Retinal pigment epithelial cell (primary cell): ENCODE results near the gene CDH15.

Experiments
- DNase-seq: peaks from one replicate; pipeline ENCODE4 v3.0.0-alpha.2; 2010; ENCODE audit warnings: low read depth
- H3K4me3 ChIP-seq: 2 replicates; pipeline ENCODE4 v1.5.1; 2011; ENCODE audit warnings: mild to moderate bottlenecking, low read length, control low read depth, moderate library complexity
- TF ChIP-seq, protein P1 (sequence below): conservative IDR thresholded peaks from 2 replicates; pipeline ENCODE4 v1.5.1; 2011; ENCODE audit warnings: low read depth, low read length, control low read depth, inconsistent platforms

The CDH15 gene

DNA sequence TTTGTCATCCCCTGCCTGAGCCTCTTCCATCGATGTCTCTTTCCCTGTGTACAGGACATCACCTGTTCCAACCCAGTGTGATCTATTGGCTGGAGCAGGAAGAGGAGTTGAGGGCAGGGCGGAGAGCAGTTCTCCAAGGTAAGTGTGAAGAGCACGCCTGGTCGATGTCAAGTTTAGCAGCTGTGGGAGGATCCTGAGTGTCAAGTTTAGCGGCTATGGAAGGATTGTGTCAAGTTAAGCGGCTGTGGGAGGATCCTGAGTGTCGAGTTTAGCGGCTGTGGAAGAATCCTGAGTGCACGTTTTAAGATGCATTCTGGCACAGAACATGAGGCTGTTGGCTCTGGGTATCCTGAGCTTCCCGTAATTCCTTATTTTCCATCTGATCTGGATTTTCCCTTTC lies 53.1 kb downstream of the CDH15 start:
- DNase-seq, result no peak
- H3K4me3 ChIP-seq, result no peak overlapping the region
- TF ChIP-seq, protein P1, sequence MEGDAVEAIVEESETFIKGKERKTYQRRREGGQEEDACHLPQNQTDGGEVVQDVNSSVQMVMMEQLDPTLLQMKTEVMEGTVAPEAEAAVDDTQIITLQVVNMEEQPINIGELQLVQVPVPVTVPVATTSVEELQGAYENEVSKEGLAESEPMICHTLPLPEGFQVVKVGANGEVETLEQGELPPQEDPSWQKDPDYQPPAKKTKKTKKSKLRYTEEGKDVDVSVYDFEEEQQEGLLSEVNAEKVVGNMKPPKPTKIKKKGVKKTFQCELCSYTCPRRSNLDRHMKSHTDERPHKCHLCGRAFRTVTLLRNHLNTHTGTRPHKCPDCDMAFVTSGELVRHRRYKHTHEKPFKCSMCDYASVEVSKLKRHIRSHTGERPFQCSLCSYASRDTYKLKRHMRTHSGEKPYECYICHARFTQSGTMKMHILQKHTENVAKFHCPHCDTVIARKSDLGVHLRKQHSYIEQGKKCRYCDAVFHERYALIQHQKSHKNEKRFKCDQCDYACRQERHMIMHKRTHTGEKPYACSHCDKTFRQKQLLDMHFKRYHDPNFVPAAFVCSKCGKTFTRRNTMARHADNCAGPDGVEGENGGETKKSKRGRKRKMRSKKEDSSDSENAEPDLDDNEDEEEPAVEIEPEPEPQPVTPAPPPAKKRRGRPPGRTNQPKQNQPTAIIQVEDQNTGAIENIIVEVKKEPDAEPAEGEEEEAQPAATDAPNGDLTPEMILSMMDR, result no peak

DNA sequence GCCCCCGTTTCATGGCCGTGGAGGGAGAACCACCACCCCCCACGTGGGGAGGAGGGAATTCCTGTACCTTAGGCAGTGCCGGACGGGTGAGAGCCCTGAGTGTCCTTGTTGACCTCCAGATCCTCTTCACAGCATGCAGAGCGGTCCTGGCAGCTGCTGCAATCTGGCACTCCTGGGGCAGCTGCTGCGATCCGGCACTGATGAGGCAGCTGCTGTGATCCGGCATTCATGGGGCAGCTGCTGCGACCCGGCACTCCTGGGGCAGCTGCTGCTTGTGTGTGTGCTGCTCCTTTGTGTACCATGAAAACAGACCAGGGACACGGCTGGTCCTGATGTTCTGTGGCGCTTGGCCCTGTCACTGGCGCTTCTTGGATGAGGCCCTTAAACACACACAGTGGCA lies 58.7 kb downstream of the CDH15 start:
- no peak overlapping the region for H3K4me3 ChIP-seq
- TF ChIP-seq, protein P1, result no peak
- DNase-seq, result no peak

DNA sequence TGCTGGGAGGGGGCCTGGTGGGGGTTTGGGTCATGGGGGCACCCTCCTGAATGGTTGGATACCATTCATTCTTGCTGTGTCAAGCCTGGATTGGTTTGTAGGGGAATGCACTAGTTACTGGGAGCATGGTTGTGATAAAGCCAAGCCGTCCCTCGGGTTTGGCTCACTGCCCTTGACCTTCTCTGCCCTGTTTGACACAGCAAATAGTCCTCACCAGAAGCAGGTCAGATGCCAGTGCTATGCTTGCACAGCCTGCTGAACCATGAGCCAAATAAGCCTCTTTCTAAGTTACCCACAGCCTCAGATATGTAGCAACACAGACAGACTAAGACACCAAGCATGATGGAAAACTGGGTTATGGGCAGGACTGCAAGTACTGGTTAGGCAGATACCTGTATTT lies 60.6 kb downstream of the CDH15 start:
- TF ChIP-seq, protein P1, result no peak
- no peak for DNase-seq
- H3K4me3 ChIP-seq, result no peak overlapping the region

DNA sequence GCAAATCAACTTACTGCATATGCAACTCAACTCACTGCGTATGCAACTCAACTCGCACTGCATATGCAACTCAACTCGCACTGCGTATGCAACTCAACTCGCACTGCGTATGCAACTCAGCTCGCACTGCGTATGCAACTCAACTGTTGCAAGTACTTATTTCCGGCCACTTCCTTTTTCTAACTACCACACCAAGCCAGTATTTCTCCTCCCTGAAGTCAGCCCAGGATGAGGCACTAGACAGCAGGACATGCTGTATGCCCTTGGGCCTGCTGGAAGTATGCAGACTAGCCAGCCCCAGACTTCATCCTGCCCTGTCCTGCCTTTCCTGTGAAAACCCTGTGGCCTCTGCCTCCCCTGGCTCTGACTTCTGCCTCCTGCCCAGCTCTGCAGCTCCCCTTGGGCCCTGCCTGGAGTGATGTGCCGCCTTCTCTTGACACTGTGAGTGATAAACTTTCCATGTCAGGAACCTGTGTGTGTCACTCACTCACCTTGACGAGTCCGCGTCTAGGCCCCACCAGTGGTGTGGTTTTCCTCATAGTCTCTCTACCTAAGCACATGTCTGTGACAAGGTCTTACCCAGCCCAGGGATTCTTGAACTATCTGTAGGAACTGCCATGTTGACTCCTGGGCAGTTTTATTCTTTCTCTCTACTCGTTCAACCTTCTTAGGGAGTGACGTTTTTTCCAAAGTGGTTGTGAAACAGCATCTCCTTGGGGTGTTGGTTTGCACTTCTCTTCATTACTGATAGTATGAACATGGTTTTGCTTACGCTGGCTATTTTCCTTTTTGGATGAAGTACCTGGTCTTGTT lies 62.3 kb downstream of the CDH15 start:
- DNase-seq, result no peak
- H3K4me3 ChIP-seq, result no peak overlapping the region
- TF ChIP-seq, protein P1, result no peak

DNA sequence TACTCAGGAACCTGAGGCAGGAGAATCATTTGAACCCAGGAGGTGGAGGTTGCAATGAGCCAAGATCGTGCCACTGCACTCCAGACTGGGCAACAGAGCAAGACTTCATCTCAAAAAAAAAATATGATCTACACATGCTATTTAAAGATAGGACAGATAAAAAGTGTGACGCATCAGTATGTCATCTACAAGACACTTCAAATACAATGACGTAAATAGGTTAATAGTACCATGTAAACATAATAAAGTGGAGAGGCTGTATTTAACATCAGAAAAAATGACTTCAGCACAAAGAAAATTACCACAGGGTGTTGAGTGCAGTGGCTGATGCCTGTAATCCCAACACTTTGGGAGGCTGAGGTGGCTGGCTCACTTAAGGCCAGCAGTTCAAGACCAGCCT lies 66.2 kb downstream of the CDH15 start:
- DNase-seq, result no peak
- H3K4me3 ChIP-seq, result no peak overlapping the region
- TF ChIP-seq, protein P1, result no peak

DNA sequence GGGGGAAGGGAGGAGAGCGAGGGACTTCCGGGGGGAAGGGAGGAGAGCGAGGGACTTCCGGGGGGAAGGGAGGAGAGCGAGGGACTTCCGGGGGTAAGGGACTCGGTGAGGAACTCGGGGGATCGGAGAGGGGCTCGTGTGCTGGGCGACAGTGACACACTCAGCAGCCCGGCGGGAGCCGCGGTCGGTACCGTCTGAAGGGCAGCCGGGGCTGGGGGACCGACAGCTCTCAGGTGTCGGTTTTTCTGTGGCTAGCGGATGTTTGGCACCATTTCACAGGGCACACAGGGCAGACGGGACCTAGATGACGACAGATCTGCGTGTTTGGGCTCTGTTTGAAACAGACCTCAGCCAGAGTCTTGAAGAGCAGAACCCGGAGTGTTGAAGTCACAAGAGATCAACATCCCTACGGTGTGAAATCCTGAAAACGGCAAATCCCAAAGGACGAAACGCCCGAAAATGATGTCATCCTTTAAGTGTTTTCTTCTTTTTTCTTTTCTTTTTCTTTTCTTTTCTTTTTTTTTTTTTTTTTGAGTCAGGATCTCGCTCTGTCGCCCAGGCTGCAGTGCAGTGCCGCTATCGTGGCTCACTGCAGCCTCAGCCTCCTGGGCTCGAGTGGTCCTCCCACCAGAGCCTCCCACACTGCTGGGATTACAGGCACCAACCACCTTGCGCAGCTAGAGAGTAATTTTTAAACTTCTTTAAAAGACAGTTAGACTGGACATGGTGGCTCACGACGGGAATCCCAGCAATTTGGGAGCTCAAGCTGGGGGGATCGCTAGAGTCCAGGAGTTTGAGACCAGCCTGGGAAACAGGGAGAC lies 69.8 kb downstream of the CDH15 start:
- no peak for DNase-seq
- TF ChIP-seq, protein P1, result no peak
- H3K4me3 ChIP-seq, result peak overlapping the region; percentile 94
